Bronchus fibroblast of lung (primary cell): Measurements from ENCODE around the gene NR1D1. TPM values are rescaled to one million over a fixed set of nuclear protein-coding genes. Genes with fewer than 3 reads are reported as not detected.

ENCODE experiments used
- total RNA-seq: library from RNA; depleted of rRNA; stranded (reverse); fragments of >200 nt; gene quantifications from 2 replicates; pipeline ENCODE4 v1.2.3, GENCODE V29; 2015

Gene NR1D1
- 1.3 and 1.8 TPM in 2 replicates for total RNA-seq

DNA sequence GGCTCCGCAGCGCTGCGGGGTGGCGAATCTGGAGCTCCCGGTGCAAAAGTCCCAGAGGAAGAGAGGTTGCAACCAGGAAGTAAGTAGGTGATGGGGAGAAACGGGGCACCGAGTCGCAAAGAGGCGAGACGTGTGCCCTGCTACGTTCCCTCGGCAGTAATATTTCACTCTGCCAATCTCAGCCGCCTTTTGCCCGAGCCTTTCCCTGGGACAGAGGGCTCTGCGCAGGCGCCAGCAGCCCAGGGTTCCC, at the start of gene NR1D1:
NR1D1 (minus strand) TSS at position 171 of the 250 bp plus-strand sequence. CDS start 495 bp downstream, outside the sequence.

DNA sequence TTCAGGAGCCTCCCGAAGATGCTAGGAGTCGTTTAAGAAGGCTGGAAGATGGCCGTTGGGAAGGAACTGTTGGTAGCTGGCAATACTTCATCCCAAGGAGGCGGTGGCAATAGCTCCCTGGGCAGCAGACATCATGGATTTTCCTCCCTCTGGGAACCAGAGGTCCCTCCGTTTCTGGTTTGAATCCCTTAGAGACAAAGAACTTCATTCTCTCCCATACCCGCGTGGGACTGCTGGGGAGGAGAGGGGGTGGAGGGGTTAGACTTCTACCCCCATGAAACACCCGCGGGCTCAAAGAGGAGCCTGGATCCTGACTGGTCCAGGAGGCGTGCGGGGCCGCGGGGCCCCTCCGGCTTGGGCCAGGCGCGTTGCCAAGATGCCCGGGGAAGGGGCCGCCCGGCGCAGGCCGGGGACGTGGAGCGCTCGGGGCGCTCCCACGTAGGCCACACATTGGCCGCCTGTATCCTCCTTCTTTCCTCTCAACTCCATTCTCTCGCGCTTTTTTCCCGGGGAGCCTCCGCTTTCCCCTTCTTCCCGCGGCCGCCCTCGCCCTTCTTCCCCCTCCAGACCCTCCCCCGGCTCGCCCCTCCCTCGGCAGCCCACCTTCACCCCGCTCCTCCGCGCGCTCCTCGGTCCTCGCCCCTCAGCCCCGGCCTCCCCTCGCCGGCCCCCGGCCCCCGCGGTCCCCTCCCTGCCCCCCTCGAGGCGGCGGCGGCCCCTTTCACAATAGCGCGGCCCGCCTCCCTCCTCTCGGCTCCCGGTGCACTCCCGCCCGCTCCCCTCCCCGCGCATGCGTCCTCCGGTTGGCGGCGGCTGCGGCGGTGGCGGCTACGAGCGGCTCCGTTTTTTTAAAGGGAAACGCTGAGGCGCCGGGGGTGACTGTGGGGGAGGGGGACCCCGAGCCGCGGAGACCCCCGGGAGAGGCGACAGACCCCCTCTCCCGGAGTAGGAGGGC, 21.1 kb upstream of the NR1D1 start, which contains the start of gene MSL1:
MSL1 (plus strand) TSS at position 791 of the 955 bp plus-strand sequence. CDS start 642 bp downstream, outside the sequence.

DNA sequence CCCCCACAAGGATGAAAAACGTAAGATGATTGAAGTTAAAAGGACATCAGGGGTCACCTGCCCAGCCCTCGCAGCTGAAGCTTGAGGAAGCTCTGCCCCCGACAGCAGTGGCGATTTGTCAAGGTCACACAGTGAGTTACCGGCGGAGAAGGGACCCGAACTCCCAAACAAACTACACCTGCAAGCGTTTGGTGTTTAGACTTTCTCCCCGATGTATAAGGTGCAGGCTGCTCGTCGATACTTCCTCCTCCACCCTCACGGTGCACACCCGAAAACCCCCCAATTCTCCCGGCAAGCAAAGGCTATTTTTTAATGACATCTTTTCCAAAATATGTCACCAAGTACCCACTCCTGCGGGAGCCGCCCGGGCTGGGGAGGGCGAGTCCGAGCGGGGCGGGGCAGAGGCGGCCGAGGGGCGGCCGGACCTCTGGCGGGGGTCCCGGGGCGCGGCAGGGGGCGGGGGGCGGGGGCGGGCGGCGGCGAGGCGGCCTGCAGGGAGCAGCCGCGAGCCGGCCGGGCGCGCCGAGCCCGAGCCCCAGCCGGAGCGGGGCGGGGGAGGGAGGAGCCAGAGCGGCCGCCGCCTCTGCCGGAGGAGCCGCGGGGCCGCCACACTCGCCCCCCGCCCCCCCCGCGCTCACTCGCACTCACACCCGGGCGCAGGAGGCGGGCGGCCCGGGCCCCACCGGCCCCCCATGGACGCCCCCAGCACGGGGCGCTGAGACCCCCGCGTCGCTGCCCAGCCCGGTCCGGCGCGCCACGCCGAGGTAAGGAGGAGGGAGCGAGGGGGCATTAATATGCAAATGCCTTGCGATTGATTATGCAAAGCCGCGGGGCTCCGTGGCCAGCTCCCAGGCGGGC, 37.8 kb downstream of the NR1D1 start, which contains the start of gene THRA:
THRA (plus strand) TSS at position 637 of the 858 bp plus-strand sequence. CDS start 11,524 bp downstream, outside the sequence.

Other genes with a start within 250 kb of the NR1D1 start
- gene IKZF3, start 236.3 kb downstream of the NR1D1 start, total RNA-seq = not detected in 2 replicates
- gene ZPBP2, start 232.4 kb downstream of the NR1D1 start, total RNA-seq = not detected in 2 replicates
- 1.9 and 3.7 TPM in 2 replicates for gene GSDMB, start 182.0 kb downstream of the NR1D1 start, total RNA-seq
- 24.4 and 32.1 TPM in 2 replicates for gene ORMDL3, start 173.0 kb downstream of the NR1D1 start, total RNA-seq
- not detected in 2 replicates for gene LRRC3C, start 172.9 kb downstream of the NR1D1 start, total RNA-seq
- gene GSDMA, start 137.6 kb downstream of the NR1D1 start, total RNA-seq = not detected in 2 replicates
- 149 TPM in 2 replicates for gene PSMD3, start 119.8 kb downstream of the NR1D1 start, total RNA-seq
- gene CSF3, start 85.1 kb downstream of the NR1D1 start, total RNA-seq = 1.3 and 2.7 TPM in 2 replicates
- gene MED24, start 46.2 kb downstream of the NR1D1 start, total RNA-seq = 86.4 and 90.4 TPM in 2 replicates
- gene THRA, start 37.6 kb downstream of the NR1D1 start, total RNA-seq = 24.5 and 24.7 TPM in 2 replicates
- gene MSL1, start 21.4 kb upstream of the NR1D1 start, total RNA-seq = 36.1 and 46.1 TPM in 2 replicates
- gene CASC3, start 39.9 kb upstream of the NR1D1 start, total RNA-seq = 28.8 and 32.1 TPM in 2 replicates
- gene RAPGEFL1, start 76.9 kb upstream of the NR1D1 start, total RNA-seq = 0.84 and 0.89 TPM in 2 replicates
- 5.4 and 5.5 TPM in 2 replicates for gene WIPF2, start 118.7 kb upstream of the NR1D1 start, total RNA-seq
- 23.7 and 27.1 TPM in 2 replicates for gene CDC6, start 187.3 kb upstream of the NR1D1 start, total RNA-seq
- gene RARA, start 208.6 kb upstream of the NR1D1 start, total RNA-seq = 16.1 and 18.5 TPM in 2 replicates